Measurements from ENCODE around the gene PLVAP. TPM values are rescaled to one million over a fixed set of nuclear protein-coding genes. Genes with fewer than 3 reads are reported as not detected.

Gene PLVAP
- total and polyA plus RNA-seq, 12 donors: 27.9 to 381 (median 84.0) TPM

GRCh38 chr19:17304386-17305215 lies 72.5 kb downstream of the PLVAP start:
- peak overlapping the region; percentile 64 to 95 (median 89) for H3K27ac ChIP-seq
- WGBS, 4 donors: 33 to 51% (median 45%) methylated on average over 10 to 12 of the region's 12 CpGs
- H3K4me1 ChIP-seq (replicated peaks in 1 of 2): peaks cover 33 to 47% of the 10 kb centered on the region in 2 donors
- DNase-seq: peak in 4 of 7 donors; percentile 49 to 69 (median 58)
- no peak overlapping the region for H3K4me3 ChIP-seq
- intact Hi-C loops (cut with DNase I): loop anchor here in 1 of 2 donors (10.0 kb wide), 1 partner anchor 80 kb away; no protein-coding TSS in a partner anchor
- no peaks in the 10 kb centered on the region for H3K9me3 ChIP-seq (replicated peaks in 1 of 3)
- TF ChIP-seq POLR2A (IDR thresholded peaks at IDR 0.05): no peak
- TF ChIP-seq CTCF (IDR thresholded peaks at IDR 0.05): no peak
- H3K27me3 ChIP-seq: no peaks in the 10 kb centered on the region
- H3K36me3 ChIP-seq (replicated peaks in 1 of 2): no peaks in the 10 kb centered on the region

GRCh38 chr19:17303940-17304267 lies 73.2 kb downstream of the PLVAP start:
- H3K4me1 ChIP-seq (replicated peaks in 1 of 2): peaks cover 33 to 47% of the 10 kb centered on the region in 2 donors
- H3K4me3 ChIP-seq: peak overlapping the region in 1 of 4 donors; percentile 90
- peak overlapping the region; percentile 62 to 95 (median 89) for H3K27ac ChIP-seq
- TF ChIP-seq POLR2A (IDR thresholded peaks at IDR 0.05): no peak
- TF ChIP-seq CTCF (IDR thresholded peaks at IDR 0.05): no peak
- intact Hi-C loops (cut with DNase I): loop anchor here in 1 of 2 donors (10.0 kb wide), 1 partner anchor 81 kb away; no protein-coding TSS in a partner anchor
- H3K36me3 ChIP-seq (replicated peaks in 1 of 2): no peaks in the 10 kb centered on the region
- peak in 5 of 7 donors; percentile 59 to 67 (median 63) for DNase-seq
- WGBS, 4 donors: 35 to 73% (median 46%) methylated on average over 9 to 12 of the region's 12 CpGs
- no peaks in the 10 kb centered on the region for H3K27me3 ChIP-seq
- H3K9me3 ChIP-seq (replicated peaks in 1 of 3): no peaks in the 10 kb centered on the region

- peak; percentile 48 to 79 for TF ChIP-seq POLR2A (IDR thresholded peaks at IDR 0.05)
- peak; percentile 42 to 88 (median 65) for TF ChIP-seq CTCF (IDR thresholded peaks at IDR 0.05)
- Histone ChIP-seq H3K36me3 (replicated peaks in 1 of 2) (no peaks in the 10 kb centered on the region), H3K9me3 (replicated peaks in 1 of 3) (no peaks in the 10 kb centered on the region), H3K27ac (peak within 1 kb of the TSS; percentile 62 to 95 (median 89)), H3K4me1 (replicated peaks in 1 of 2) (peaks cover 33 to 47% of the 10 kb centered on the region in 2 donors), H3K4me3 (peak within 1 kb of the TSS; percentile 35 to 90 (median 70)), H3K27me3 (no peaks in the 10 kb centered on the region)
- peak; percentile 98 to 99 (median 98) for DNase-seq
- intact Hi-C loops (cut with DNase I): loop anchor here in 1 of 2 donors (10.0 kb wide), 1 partner anchor 81 kb away; no protein-coding TSS in a partner anchor
- 1 to 3% (median 1%) methylated on average over 10 to 52 of the region's 52 CpGs for WGBS, 4 donors
Observed at GRCh38 chr19:17303167-17303939, 73.8 kb downstream of the PLVAP start, which contains the start of gene ABHD8. Gene ABHD8, minus strand, starts transcription at chr19:17303425. Its CDS starts 1,809 bp downstream, at chr19:17301616.

Measured in adrenal gland (tissue), 12 donors.